PFSK-1 (cell line): ENCODE measurements around the gene GLI2.
A peak's percentile ranks its signal among the peaks of the same experiment; 100 is the strongest.

Source experiments
- FOXP2 ChIP-seq: optimal IDR thresholded peaks from 2 replicates; pipeline ENCODE3; 2011; ENCODE audit warnings: borderline replicate concordance, control low read depth, inconsistent platforms; ENCODE audit not compliant: insufficient read depth; ENCODE audit errors: extremely low read length, extremely low read depth
- POLR2AphosphoS5 ChIP-seq: IDR thresholded peaks from 2 replicates; pipeline ENCODE4 v1.6.1; 2012; ENCODE audit warnings: low read depth, mild to moderate bottlenecking, control low read depth, low read length, moderate library complexity
- SIN3A ChIP-seq: IDR thresholded peaks from 2 replicates; pipeline ENCODE4 v1.6.1; 2012; ENCODE audit warnings: mild to moderate bottlenecking, low read length, moderate library complexity, borderline replicate concordance; ENCODE audit not compliant: insufficient read depth
- TAF1 ChIP-seq: IDR thresholded peaks from 2 replicates; pipeline ENCODE4 v1.6.1; 2012; ENCODE audit warnings: low read length, control low read depth, borderline replicate concordance; ENCODE audit not compliant: insufficient read depth
- TF ChIP-seq, protein P1 (sequence below), 2 experiments: IDR thresholded peaks; 2 replicates each; pipeline versions ENCODE4 v1.6.1 to v1.8.0; 2011 to 2012; ENCODE audit warnings: low read depth in 2 of 2, low read length in 2 of 2, control low read depth in 1 of 2, inconsistent platforms in 1 of 2, mild to moderate bottlenecking in 1 of 2, moderate library complexity in 1 of 2; ENCODE audit not compliant: insufficient read depth in 1 of 2

The GLI2 gene

DNA sequence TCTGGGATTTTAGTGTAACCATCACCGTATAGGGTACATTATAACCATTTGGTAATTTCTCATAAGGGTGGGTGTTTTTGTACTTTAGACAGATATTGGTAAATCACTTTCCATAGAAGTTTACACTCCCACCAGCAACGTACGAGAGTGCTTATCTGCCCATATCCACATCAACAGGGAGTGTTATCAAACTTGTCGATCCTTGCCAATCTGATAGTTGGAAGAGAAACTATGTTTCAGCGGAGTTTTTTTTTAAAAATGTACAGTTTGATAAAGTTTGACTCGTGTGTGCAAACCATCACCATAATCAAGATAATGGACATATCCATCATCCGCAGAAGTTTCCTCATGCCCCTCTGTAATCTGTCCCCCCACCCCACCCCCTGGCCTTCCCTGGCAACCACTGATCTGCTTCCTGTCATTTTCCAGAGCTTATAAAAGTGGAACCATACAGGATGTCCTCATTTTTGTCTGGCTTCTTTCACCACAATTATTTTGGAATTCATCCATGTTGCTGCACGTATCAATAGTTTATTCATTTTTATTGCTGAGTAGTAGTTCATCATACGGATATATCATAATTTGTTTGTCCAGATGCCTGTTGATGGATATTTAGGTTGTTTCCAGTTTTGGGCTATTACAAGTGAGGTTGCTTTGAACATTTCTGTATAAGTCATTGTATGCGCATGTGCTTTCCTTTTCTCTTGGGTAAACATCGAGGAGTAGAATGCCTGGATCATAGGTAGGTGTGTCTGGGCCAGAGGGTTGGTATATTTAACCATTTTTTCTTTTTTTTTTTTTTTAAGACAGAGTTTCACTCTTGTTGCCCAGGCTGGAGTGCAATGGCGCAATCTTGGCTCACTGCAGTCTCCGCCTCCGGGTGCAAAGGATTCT, 18.6 kb downstream of the GLI2 start:
- TF ChIP-seq FOXP2 (no peak), TAF1 (no peak), SIN3A (no peak), POLR2AphosphoS5 (no peak)
- TF ChIP-seq, protein P1, sequence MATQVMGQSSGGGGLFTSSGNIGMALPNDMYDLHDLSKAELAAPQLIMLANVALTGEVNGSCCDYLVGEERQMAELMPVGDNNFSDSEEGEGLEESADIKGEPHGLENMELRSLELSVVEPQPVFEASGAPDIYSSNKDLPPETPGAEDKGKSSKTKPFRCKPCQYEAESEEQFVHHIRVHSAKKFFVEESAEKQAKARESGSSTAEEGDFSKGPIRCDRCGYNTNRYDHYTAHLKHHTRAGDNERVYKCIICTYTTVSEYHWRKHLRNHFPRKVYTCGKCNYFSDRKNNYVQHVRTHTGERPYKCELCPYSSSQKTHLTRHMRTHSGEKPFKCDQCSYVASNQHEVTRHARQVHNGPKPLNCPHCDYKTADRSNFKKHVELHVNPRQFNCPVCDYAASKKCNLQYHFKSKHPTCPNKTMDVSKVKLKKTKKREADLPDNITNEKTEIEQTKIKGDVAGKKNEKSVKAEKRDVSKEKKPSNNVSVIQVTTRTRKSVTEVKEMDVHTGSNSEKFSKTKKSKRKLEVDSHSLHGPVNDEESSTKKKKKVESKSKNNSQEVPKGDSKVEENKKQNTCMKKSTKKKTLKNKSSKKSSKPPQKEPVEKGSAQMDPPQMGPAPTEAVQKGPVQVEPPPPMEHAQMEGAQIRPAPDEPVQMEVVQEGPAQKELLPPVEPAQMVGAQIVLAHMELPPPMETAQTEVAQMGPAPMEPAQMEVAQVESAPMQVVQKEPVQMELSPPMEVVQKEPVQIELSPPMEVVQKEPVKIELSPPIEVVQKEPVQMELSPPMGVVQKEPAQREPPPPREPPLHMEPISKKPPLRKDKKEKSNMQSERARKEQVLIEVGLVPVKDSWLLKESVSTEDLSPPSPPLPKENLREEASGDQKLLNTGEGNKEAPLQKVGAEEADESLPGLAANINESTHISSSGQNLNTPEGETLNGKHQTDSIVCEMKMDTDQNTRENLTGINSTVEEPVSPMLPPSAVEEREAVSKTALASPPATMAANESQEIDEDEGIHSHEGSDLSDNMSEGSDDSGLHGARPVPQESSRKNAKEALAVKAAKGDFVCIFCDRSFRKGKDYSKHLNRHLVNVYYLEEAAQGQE (IDR thresholded peaks at IDR 0.05; ENCODE audit: insufficient read depth in 1 of 2, low read depth in 2 of 2, low read length in 2 of 2): no peak

GRCh38 chr2:120758181-120759144, 22.8 kb downstream of the GLI2 start:
- TF ChIP-seq FOXP2 (no peak), SIN3A (0 out of 2 replicates have a peak, but pooled peaks have one; percentile 24)

- TF ChIP-seq SIN3A: no peak
These were observed 24.1 kb downstream of the GLI2 start for GRCh38 chr2:120759543-120760331.

GRCh38 chr2:120760446-120761135, 24.9 kb downstream of the GLI2 start:
- TF ChIP-seq, protein P1 (IDR thresholded peaks at IDR 0.05; ENCODE audit: insufficient read depth in 1 of 2, low read depth in 2 of 2, low read length in 2 of 2): no peak
- TF ChIP-seq FOXP2: no peak
- no peak for TF ChIP-seq SIN3A
- TF ChIP-seq POLR2AphosphoS5: no peak
- no peak for TF ChIP-seq TAF1

DNA sequence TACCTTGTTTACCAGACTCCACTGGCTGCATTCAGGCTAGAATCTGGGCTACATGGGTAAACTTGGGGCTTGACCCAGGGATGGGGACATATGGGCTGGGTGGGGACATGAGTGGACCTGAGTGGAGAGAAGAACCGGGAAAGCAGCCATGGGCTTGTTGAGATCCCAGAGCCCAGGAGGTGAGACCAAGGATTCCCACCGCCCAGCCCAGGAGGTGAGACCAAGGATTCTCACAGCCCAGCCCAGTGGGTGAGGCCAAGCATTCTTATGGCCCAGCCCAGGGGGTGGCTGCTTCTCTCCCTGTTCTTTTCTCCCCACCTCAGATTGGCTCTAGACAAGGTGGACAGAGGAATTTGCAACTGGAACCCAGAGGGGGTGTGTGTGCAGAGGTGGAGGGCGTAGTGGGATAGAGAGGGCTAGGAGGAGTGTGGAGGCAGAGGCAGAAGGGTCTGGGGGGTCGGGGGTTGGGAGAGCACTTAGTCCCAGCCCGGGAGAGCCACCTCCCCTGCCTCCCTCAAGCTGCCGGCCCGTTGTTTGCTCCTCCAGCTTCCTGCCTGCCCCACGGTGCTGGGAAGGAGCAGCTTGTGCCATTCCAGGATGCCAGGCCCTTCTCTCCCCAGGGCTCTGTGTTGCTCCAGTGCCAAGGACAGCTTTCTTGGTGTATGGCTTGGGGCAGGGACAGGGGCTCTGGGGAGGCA, 25.6 kb downstream of the GLI2 start:
- TF ChIP-seq POLR2AphosphoS5 (no peak), TAF1 (no peak), FOXP2 (no peak), SIN3A (no peak)
- TF ChIP-seq, protein P1 (IDR thresholded peaks at IDR 0.05; ENCODE audit: insufficient read depth in 1 of 2, low read depth in 2 of 2, low read length in 2 of 2): no peak
